Neutrophil (primary cell): ENCODE data around the gene DEPDC5.
"Not testable (repeated sequence)": the region's sequence is repeated elsewhere in the genome, so short reads cannot be mapped to it uniquely, and the experiment has no call there.

Source experiments
- H3K27ac ChIP-seq: fragments of 200-600 bp; sonication (generic); 2 replicates; pipeline ENCODE4 v1.5.1; 2016; ENCODE audit warnings: mild to moderate bottlenecking, moderate library complexity
- H3K27me3 ChIP-seq: fragments of 200-600 bp; sonication (generic); 2 replicates; pipeline ENCODE4 v1.6.0; 2016; ENCODE audit warnings: mild to moderate bottlenecking
- H3K36me3 ChIP-seq: fragments of 200-600 bp; sonication (generic); 2 replicates; pipeline ENCODE4 v1.5.1; 2017
- H3K4me1 ChIP-seq, 2 experiments: fragments of 200-600 bp in 1 of 2; sonication (generic) in 1 of 2; 1 replicate in 1 of 2; 2 replicates in 1 of 2; pipeline versions ENCODE4 v1.5.1 to v1.6.1; 2013 to 2016; ENCODE audit warnings: low read depth in 1 of 2, low read length in 1 of 2, mild to moderate bottlenecking in 1 of 2, moderate library complexity in 1 of 2; ENCODE audit not compliant: control insufficient read depth in 1 of 2, insufficient read depth in 1 of 2
- H3K4me3 ChIP-seq, 2 experiments: fragments of 200-600 bp in 1 of 2; sonication (generic) in 1 of 2; 1 replicate in 1 of 2; 2 replicates in 1 of 2; pipeline ENCODE4 v1.5.1; 2013 to 2016; ENCODE audit warnings: low read depth in 1 of 2, low read length in 1 of 2, mild to moderate bottlenecking in 1 of 2, moderate library complexity in 1 of 2
- H3K9me3 ChIP-seq: fragments of 200-600 bp; sonication (generic); 2 replicates; pipeline ENCODE4 v1.5.1; 2016
- CTCF ChIP-seq: fragments of 200-600 bp; sonication (generic); IDR thresholded peaks from 2 replicates; pipeline ENCODE4 v1.5.1; 2016; ENCODE audit warnings: antibody characterized with exemption

Gene DEPDC5

GRCh38 chr22:31812977-31813605 is 59.3 kb downstream of the DEPDC5 start:
- Histone ChIP-seq H3K9me3 (no peaks in the 10 kb centered on the region), H3K4me3 (no peak overlapping the region), H3K27ac (no peak overlapping the region), H3K27me3 (no peaks in the 10 kb centered on the region), H3K4me1 (no peaks in the 10 kb centered on the region), H3K36me3 (peaks cover 76% of the 10 kb centered on the region)
- TF ChIP-seq CTCF, result no peak

GRCh38 chr22:31813898-31814297 is 60.1 kb downstream of the DEPDC5 start:
- H3K9me3 ChIP-seq, H3K4me3 ChIP-seq, H3K27me3 ChIP-seq, H3K4me1 ChIP-seq, H3K27ac ChIP-seq: not testable (repeated sequence)
- peaks cover 84% of the 10 kb centered on the region for H3K36me3 ChIP-seq

- H3K4me1 ChIP-seq, result no peaks in the 10 kb centered on the region
- no peak overlapping the region for H3K4me3 ChIP-seq
- H3K27me3 ChIP-seq, result no peaks in the 10 kb centered on the region
- H3K9me3 ChIP-seq, result no peaks in the 10 kb centered on the region
- no peak for TF ChIP-seq CTCF
- peaks cover 84% of the 10 kb centered on the region for H3K36me3 ChIP-seq
- H3K27ac ChIP-seq, result no peak overlapping the region
Observed at GRCh38 chr22:31814942-31815341, 61.1 kb downstream of the DEPDC5 start.

- peaks cover 84% of the 10 kb centered on the region for H3K36me3 ChIP-seq
- not testable (repeated sequence) for H3K27me3 ChIP-seq, H3K4me3 ChIP-seq, H3K4me1 ChIP-seq, H3K9me3 ChIP-seq, H3K27ac ChIP-seq
Observed at GRCh38 chr22:31815383-31815814, 61.6 kb downstream of the DEPDC5 start.

- H3K4me3 ChIP-seq, result no peak overlapping the region
- H3K27me3 ChIP-seq, result no peaks in the 10 kb centered on the region
- no peak overlapping the region for H3K27ac ChIP-seq
- no peak for TF ChIP-seq CTCF
- H3K9me3 ChIP-seq, result no peaks in the 10 kb centered on the region
- H3K36me3 ChIP-seq, result peaks cover 84% of the 10 kb centered on the region
- no peaks in the 10 kb centered on the region for H3K4me1 ChIP-seq
Observed at GRCh38 chr22:31816750-31817149, 62.9 kb downstream of the DEPDC5 start.

GRCh38 chr22:31818481-31819392 is 64.9 kb downstream of the DEPDC5 start:
- Histone ChIP-seq H3K9me3 (no peaks in the 10 kb centered on the region), H3K27ac (no peak overlapping the region), H3K27me3 (no peaks in the 10 kb centered on the region), H3K4me3 (no peak overlapping the region), H3K36me3 (peaks cover 99% of the 10 kb centered on the region), H3K4me1 (no peaks in the 10 kb centered on the region)
- no peak for TF ChIP-seq CTCF
